Gastroesophageal sphincter (tissue), 4 donors: ENCODE data around the gene CYP8B1. TPM values are rescaled to one million over a fixed set of nuclear protein-coding genes. Genes with fewer than 3 reads are reported as not detected.

Experiments used
- ATAC-seq: fragments of 150-250 bp; one replicate; pipeline ENCODE4 v1.9.1; 2016; ENCODE audit warnings: mild to moderate bottlenecking, moderate library complexity
- H3K27ac ChIP-seq, 4 donors: fragments of 200-600 bp; sonication (generic) in 3 of 4; 1 replicate in 3 of 4; 2 replicates in 1 of 4; pipeline ENCODE4 v1.5.1; 2016 to 2019
- H3K27me3 ChIP-seq: fragments of 200-600 bp; sonication (generic); one replicate; pipeline ENCODE4 v1.5.1; 2019
- H3K36me3 ChIP-seq, 2 donors: fragments of 200-600 bp; sonication (generic); one replicate each; pipeline ENCODE4 v1.5.1; 2019; ENCODE audit warnings: control low read depth in 1 of 2
- H3K4me1 ChIP-seq, 3 donors: fragments of 200-600 bp; sonication (generic); 1 replicate in 2 of 3; 2 replicates in 1 of 3; pipeline ENCODE4 v1.5.1; 2016 to 2019; ENCODE audit warnings: control low read depth in 2 of 3
- H3K4me3 ChIP-seq, 2 donors: fragments of 200-600 bp; sonication (generic); one replicate each; pipeline ENCODE4 v1.5.1; 2019; ENCODE audit warnings: mild to moderate bottlenecking in 1 of 2, moderate library complexity in 1 of 2
- H3K9me3 ChIP-seq, 3 donors: fragments of 200-600 bp; sonication (generic); one replicate each; pipeline ENCODE4 v1.5.1; 2017 to 2019; ENCODE audit warnings: control low read depth in 2 of 3
- EP300 ChIP-seq: sonication (generic); formaldehyde crosslinking; IDR thresholded peaks from one replicate; pipeline ENCODE4 v1.6.1; 2017; ENCODE audit warnings: antibody characterized with exemption, mild to moderate bottlenecking
- POLR2A ChIP-seq, 2 donors: fragments of 450-650 bp; IDR thresholded peaks; one replicate each; pipeline ENCODE4 v1.6.1; 2017; ENCODE audit warnings: antibody characterized with exemption in 2 of 2, mild to moderate bottlenecking in 2 of 2, moderate library complexity in 1 of 2
- POLR2AphosphoS5 ChIP-seq: sonication (generic); formaldehyde crosslinking; IDR thresholded peaks from one replicate; pipeline ENCODE4 v1.6.1; 2017; ENCODE audit warnings: antibody characterized with exemption
- WGBS, 2 donors: methylation state at CpG; one replicate each; pipeline ENCODE4 v1.1.5; 2018; ENCODE audit warnings: low coverage in 1 of 2; 5-methylcytosine and 5-hydroxymethylcytosine counted together
- total RNA-seq, 4 donors: library from RNA; depleted of rRNA; stranded (reverse); fragments of >200 nt; gene quantifications; one replicate each; pipeline ENCODE4 v1.1.0, GENCODE V29; 2016
- TF ChIP-seq, protein P1 (sequence below), 4 experiments: fragments of 200-600 bp in 2 of 4; fragments of 450-650 bp in 2 of 4; sonication (generic) in 1 of 4; IDR thresholded peaks; one replicate each; pipeline ENCODE4 v1.5.1; 2017 to 2019; ENCODE audit warnings: antibody characterized with exemption in 4 of 4, mild to moderate bottlenecking in 2 of 4, moderate library complexity in 2 of 4

CYP8B1 gene
- total RNA-seq, 4 donors from 2014 or later = not detected

DNA sequence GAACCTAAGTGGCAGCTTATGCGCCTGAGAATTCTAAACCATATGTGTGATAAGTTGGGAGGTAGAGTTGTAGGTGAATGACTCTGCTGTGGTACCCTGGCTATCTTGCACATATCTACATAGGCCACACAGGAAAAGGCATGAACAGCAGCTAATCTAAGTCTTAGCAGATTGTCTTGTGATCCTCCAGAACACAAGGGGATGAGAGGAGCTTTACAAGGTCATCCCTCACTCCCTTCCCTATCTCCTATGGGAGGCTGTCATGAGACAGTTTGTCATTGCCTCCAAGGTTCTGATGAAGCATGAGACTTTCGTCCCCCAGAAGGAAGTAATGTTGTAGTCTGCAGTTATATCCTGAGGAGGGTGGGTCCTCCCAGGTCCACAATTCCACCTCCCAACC, 26.6 kb upstream of the CYP8B1 start:
- H3K4me3 ChIP-seq = no peak overlapping the region
- H3K9me3 ChIP-seq = no peaks in the 10 kb centered on the region
- H3K27me3 ChIP-seq = no peaks in the 10 kb centered on the region
- TF ChIP-seq, protein P1, sequence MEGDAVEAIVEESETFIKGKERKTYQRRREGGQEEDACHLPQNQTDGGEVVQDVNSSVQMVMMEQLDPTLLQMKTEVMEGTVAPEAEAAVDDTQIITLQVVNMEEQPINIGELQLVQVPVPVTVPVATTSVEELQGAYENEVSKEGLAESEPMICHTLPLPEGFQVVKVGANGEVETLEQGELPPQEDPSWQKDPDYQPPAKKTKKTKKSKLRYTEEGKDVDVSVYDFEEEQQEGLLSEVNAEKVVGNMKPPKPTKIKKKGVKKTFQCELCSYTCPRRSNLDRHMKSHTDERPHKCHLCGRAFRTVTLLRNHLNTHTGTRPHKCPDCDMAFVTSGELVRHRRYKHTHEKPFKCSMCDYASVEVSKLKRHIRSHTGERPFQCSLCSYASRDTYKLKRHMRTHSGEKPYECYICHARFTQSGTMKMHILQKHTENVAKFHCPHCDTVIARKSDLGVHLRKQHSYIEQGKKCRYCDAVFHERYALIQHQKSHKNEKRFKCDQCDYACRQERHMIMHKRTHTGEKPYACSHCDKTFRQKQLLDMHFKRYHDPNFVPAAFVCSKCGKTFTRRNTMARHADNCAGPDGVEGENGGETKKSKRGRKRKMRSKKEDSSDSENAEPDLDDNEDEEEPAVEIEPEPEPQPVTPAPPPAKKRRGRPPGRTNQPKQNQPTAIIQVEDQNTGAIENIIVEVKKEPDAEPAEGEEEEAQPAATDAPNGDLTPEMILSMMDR (IDR thresholded peaks at IDR 0.05) = no peak
- TF ChIP-seq POLR2A (IDR thresholded peaks at IDR 0.05) = no peak
- no peak for TF ChIP-seq POLR2AphosphoS5
- TF ChIP-seq EP300 = no peak
- no peaks in the 10 kb centered on the region for H3K36me3 ChIP-seq
- WGBS, 2 donors = 84% methylated on average over 2 of the region's 2 CpGs; no CpG with 5 or more reads in 1 of the 2 donors
- no peak overlapping the region for H3K27ac ChIP-seq
- no peak for ATAC-seq
- H3K4me1 ChIP-seq = peaks cover 0 to 22% (median 6%) of the 10 kb centered on the region in 3 donors

GRCh38 chr3:42901073-42901415, 25.4 kb upstream of the CYP8B1 start:
- Histone ChIP-seq H3K4me1 (peaks cover 0 to 9% (median 4%) of the 10 kb centered on the region in 3 donors), H3K4me3 (no peak overlapping the region), H3K27ac (no peak overlapping the region), H3K36me3 (no peaks in the 10 kb centered on the region), H3K9me3 (no peaks in the 10 kb centered on the region), H3K27me3 (no peaks in the 10 kb centered on the region)
- WGBS, 2 donors = 76 to 77% methylated on average over 2 to 3 of the region's 3 CpGs
- TF ChIP-seq, protein P1 (IDR thresholded peaks at IDR 0.05) = no peak
- no peak for TF ChIP-seq POLR2AphosphoS5
- TF ChIP-seq POLR2A (IDR thresholded peaks at IDR 0.05) = no peak
- TF ChIP-seq EP300 = no peak
- no peak for ATAC-seq

DNA sequence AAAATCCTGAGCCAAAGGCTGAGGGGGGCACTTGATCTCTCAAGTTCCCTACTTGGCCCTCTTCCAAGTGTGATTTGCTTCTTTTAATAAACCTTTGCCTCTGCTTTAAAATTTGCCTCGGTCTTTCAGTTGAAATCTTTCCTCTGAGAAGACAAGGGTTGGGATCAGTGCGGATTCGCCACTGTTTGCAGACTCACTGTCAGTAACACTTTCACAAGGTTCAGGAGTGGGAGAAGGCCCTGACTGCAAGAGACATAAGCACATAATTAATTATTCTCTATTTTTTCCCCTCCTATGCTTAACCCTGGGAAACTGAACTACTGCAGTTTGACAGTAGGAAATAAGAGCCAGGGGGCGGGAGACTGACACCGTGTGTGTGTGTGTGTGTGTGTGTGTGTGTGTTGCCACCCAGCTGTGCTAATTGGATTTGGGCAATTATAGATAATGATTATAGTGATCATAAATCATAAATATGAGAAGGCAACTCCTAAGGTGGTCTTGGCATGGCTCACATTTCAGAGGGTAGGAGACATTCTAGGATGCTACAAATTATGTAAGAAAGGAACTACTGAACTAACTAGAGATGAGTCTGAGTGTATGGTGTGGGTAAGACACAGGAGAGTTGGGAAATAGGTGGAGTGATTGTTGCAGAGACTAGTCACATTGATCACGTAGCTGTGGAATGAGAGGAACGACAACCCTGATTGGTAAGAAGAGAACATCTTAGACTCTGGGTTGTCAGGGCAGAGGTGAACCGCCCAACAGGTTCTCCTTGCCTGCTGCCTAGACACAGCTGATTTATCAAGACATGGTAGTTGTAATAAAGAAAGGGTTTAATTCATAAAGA, 24.8 kb upstream of the CYP8B1 start:
- Histone ChIP-seq H3K27ac (no peak overlapping the region), H3K4me1 (peaks cover 0 to 5% (median under 1%) of the 10 kb centered on the region in 3 donors), H3K9me3 (no peaks in the 10 kb centered on the region), H3K27me3 (no peaks in the 10 kb centered on the region), H3K36me3 (no peaks in the 10 kb centered on the region), H3K4me3 (no peak overlapping the region)
- ATAC-seq = no peak
- WGBS, 2 donors = 75 to 83% methylated on average over 1 to 6 of the region's 8 CpGs
- TF ChIP-seq EP300 = no peak
- TF ChIP-seq, protein P1 (IDR thresholded peaks at IDR 0.05) = no peak
- no peak for TF ChIP-seq POLR2AphosphoS5
- no peak for TF ChIP-seq POLR2A (IDR thresholded peaks at IDR 0.05)

DNA sequence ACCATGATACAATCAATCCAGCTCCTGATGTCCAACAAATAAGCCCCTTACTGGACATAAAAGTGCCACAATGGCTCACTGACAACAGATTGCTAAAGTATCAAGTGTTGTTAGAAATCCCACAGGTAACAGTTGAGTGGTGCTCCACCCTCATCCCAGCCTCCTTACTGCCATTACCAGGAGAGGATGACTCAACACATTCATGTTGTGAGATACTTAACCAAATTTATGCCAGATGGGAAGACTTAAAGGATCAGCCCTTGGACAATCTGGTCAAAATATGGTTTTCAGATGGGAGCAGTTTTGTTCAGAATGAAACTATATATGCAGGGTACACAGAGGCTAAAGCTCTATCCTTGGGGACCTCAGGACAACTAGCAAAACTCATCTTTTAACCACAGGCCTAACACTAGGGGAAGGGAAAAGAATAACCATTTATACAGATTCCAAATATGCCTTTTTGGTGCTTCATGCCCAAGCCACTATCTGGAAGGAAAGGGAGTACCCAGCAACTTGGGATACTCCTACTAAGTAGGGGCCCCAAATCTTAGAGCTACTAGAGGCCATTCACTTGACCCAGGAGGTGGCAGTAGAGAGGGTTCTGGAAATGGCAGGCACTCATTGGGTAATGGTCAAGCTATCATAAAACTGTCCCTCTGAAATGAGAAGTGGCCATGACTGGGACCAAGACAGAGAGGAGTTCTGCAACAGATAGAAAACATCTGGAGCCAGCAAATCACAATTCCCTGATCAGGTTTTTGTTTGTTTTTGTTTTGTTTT, 23.4 kb upstream of the CYP8B1 start:
- Histone ChIP-seq H3K27me3 (no peaks in the 10 kb centered on the region), H3K36me3 (no peaks in the 10 kb centered on the region), H3K9me3 (no peaks in the 10 kb centered on the region), H3K4me3 (no peak overlapping the region), H3K27ac (no peak overlapping the region), H3K4me1 (no peaks in the 10 kb centered on the region)
- ATAC-seq = no peak
- TF ChIP-seq, protein P1 (IDR thresholded peaks at IDR 0.05) = no peak
- TF ChIP-seq POLR2A (IDR thresholded peaks at IDR 0.05) = no peak
- no peak for TF ChIP-seq POLR2AphosphoS5
- no peak for TF ChIP-seq EP300

GRCh38 chr3:42895580-42895868, 19.8 kb upstream of the CYP8B1 start:
- no peak overlapping the region for H3K27ac ChIP-seq
- H3K36me3 ChIP-seq = no peaks in the 10 kb centered on the region
- H3K9me3 ChIP-seq = no peaks in the 10 kb centered on the region
- TF ChIP-seq EP300 (no peak), POLR2A (IDR thresholded peaks at IDR 0.05) (no peak), POLR2AphosphoS5 (no peak)
- TF ChIP-seq, protein P1 (IDR thresholded peaks at IDR 0.05) = no peak
- ATAC-seq = no peak
- no peak overlapping the region for H3K4me3 ChIP-seq
- H3K4me1 ChIP-seq = no peaks in the 10 kb centered on the region
- H3K27me3 ChIP-seq = no peaks in the 10 kb centered on the region
